Activated CD8-positive, alpha-beta memory T cell treated with anti-CD3 and anti-CD28 coated beads, Interleukin-2, amount 50 U/mL, for 4 hours (primary cell): Measurements from ENCODE around the gene LONRF3.
"Not testable (repeated sequence)": the region's sequence is repeated elsewhere in the genome, so short reads cannot be mapped to it uniquely, and the experiment has no call there.

Experiments used
- DNase-seq: peaks from one replicate; pipeline ENCODE4 v3.0.0-alpha.2; 2020

Gene LONRF3

DNA sequence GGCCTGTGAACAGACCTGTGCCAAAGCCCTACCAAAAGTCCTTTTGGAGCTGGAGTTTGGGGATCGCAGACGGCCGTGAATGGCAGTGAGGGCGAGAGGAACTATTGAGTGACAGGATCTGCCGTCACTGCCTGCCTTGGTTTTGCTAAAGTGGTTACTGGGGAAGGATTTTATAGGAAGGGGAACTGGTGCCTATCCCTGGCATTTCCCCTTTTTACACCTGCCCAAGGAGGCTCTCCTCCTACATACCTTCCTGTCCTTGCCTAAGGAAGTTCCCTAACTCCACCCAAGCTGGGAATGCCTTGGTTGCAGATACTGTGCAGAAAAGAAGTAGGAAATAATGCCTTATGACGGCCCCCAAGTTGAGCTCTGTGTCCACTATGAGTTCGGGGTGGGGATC lies 14.5 kb downstream of the LONRF3 start:
- DNase-seq, result no peak

DNA sequence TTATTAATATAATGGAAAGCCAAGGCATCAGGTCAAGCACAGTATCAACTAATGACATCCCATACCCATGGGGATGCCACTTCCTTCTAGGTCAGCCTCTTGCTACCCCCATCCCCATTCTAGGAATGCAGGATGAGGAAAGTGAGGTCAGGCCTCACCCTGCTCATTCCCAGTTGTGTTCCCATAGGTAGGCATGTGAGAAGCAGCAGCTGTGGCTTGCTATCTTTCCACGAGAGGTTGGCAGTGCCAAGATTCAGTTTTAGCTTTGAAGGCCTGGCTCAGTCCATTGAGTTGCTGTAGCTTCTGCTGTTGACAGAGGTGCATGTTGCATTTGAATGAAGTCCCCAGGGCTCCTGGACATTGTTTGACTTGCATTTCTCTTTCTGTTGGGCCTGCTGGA lies 15.5 kb downstream of the LONRF3 start:
- DNase-seq, result no peak

DNA sequence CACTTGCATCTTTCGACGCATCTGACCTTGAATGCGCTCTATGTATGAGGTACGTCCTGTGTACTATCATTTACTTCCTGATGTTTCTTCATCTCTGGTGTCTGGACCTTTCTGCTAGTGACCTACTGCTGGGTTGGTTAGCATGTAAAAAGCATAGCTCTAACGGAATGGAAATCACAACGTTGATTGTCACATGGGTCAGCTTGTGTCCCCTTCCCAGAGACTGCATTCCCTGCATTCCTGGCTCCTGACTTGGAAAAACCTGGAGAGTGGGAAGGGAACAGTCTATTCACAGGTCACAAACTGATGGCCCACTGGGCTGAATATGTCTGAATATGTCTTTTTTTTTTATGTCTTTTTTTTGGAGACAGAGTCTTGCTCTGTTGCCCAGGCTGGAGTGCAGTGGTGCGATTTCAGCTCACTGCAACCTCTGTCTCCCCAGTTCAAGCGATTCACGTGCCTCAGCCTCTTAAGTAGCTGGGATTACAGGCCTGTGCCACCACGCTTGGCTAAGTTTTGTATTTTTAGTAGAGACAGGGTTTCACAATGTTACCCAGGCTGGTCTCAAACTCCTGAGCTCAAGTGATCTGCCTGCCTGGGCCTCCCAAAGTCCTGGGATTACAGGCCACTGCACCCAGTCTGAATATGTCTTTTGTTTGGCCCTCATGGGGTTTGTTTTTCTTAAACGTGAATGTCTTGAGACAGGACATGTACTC lies 16.3 kb downstream of the LONRF3 start:
- DNase-seq, result no peak

DNA sequence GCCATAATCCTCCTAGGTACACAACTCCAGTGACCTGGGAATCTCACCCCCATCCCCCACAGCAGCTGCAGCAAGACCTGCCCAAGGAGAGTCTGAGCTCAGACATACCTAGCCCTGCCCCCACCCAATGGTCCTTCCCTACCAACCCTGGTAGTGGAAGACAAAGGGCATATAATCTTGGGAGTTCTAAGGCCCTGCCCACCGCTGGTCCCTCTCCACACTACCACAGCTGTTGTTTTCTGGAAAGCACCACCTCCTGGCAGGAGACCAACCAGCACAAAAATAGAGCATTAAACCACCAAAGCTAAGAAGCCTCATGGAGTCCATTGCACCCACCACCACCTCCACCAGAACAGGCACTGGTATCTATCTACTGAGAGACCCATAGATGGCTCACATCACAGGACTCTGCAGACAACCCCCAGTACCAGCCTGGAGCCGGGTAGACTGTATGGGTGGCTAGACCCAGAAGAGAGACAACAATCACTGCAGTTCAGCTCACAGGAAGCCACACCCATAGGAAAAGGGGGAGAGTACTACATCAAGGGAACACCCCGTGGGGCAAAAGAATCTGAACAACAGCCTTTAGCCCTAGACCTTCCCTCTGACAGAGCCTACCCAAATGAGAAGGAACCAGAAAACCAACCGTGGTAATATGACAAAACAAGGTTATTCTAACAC lies 18.2 kb downstream of the LONRF3 start:
- DNase-seq, result not testable (repeated sequence)

DNA sequence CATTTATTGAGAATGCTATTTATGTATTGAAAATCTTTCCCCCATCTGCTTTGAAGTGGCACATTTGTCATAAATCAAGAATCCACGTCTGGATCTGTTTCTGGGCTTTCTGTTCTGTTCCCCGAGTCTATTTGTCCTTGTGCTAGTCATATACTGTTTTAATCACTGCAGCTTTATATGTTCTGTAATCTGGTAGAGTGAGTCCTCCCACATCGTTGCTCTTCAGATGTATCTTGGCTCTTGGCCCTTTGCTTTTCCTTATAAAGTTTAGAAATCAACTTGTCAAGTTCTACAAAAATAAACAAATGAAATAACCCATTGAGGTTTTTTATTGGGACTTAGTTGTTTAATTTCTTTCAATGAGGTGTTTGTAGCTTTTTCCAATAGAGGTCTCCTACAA lies 29.0 kb downstream of the LONRF3 start:
- DNase-seq, result no peak

DNA sequence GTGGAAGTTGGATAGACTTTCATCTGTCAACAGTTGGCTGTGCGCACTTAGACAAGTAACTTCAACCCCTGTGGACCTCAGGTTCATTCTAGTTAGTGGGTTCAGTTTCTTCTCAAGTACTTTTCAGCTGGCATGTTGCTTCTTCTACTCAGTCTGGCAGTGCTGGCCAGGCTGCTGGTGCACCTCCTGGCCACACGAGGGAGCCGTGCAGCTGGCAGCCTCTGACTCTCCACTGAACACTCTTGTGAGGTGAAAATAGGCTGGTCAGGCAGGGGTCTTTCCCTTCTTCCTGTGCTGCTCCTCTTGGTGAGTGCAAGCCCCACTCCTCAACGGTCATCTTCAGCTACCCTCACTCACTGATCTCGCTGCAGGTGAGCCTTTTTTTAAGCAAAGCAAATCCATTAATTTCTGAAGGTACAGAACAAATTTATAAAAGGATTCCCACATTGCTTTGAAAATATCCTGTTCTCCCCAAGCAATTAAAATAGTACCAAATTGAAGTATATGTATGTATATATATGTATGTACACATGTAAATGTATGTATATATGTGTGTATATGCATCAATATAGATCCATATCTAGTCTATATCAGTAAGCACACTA lies 30.6 kb downstream of the LONRF3 start:
- peak; percentile 56 for DNase-seq

DNA sequence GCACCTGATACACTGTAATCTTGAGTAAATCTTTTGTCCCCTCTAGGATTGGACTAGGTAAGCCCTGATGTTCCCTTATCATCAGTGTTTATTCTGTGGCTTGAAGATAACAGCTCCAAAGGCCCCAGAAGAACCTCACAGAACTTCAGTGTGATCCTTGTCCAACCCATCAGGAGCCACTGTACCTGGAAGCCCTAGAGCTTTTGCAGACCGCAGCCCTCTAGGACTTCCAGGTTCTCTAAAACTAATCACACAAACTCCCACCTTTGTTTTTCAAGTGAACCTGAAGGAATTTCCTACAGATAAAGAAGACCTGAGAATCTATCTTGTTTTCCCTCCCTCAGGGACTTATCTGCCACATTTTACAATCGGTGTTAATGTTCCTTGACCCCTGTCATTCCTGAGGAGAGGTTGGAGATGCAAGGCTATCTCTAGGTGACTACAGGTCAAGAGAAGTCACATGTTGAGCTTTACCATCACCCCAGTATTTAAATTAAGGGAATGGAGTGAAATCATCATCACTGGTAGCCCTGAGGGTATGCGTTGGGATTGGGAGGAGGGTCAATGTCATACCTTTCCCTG lies 32.9 kb downstream of the LONRF3 start:
- no peak for DNase-seq

DNA sequence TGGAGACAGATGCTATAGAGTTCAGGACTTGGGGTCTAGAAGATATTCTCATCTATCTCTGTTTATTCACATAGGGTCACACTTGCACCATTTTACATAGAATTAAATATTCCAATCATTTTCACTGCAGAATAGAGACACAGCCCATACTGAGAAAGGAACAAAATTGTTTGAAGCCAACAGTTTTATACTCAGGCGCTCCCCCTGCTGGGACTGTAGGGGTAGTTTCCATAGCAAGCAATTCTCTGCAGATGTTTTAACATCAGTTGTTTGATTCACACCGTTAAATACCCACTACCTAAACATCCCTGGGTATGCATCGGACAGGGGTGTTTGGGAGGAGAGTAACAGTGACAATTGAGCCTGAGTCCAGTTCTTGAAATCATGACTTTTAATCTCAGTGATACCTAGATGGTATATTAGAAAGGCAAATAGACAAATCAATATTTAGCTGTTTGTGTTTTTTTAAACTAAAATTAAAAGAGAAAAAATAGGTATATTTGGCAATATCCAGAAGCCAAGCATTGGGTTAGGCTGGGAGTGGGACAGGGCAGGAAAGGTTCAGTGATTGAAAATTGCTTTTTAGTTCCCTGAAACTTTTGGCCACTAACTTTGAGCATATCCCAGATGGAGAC lies 33.8 kb downstream of the LONRF3 start:
- peak; percentile 31 for DNase-seq

DNA sequence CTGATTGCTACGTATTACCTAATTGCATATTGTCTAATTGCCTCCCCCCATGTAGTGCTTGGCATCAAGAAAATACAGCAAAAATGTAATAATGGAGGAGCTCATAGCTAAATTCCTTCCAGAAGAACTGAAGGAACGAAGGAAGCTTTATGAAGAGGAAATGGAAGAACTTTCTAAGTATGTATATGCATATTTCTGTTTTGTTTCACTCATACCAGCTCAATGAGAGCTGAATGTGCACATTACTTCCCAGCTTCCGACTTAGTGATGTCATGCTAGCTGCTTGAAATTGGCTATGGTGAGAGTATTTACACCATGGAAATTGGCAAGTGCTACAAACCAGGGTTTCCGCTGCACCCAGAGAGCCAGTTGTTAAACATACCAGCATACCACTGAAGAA lies 34.7 kb downstream of the LONRF3 start:
- no peak for DNase-seq

DNA sequence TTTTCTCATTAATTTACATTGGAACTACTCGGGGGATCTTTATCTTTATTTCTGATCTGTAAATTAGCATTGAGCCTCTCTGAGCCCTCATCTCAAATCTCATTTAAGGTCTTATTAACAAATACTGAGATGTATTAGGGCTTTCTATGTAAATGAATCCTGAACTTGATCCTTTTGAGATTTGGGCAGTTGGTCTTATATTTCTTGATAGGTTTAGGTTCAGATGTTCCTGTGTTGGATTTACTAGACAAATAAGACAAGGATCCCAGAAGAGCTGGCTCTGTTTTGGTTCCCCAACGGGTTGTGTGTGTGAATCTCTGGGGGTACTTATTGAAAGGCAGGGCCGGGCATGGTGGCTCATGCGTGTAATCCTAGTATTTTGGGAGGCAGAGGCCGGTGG lies 36.1 kb downstream of the LONRF3 start:
- DNase-seq, result no peak

DNA sequence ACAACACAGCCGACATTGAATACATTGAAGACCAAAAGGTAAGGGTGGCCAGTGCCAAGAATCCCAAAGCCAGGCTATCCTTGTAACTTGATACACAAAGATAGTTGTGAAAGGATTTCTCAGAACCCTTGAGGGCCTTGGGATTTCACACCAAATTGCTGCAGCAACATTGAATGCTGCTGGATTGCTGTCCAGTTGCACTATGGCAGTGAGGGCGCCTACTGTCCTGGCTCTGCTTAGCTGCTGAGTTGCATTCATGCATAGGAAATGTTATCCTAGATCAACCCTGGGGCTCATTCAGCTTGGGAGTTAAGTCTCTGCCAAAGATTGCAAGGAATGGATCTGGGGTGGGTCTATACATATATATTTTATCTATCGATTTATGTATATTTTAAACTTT lies 38.7 kb downstream of the LONRF3 start:
- no peak for DNase-seq

DNA sequence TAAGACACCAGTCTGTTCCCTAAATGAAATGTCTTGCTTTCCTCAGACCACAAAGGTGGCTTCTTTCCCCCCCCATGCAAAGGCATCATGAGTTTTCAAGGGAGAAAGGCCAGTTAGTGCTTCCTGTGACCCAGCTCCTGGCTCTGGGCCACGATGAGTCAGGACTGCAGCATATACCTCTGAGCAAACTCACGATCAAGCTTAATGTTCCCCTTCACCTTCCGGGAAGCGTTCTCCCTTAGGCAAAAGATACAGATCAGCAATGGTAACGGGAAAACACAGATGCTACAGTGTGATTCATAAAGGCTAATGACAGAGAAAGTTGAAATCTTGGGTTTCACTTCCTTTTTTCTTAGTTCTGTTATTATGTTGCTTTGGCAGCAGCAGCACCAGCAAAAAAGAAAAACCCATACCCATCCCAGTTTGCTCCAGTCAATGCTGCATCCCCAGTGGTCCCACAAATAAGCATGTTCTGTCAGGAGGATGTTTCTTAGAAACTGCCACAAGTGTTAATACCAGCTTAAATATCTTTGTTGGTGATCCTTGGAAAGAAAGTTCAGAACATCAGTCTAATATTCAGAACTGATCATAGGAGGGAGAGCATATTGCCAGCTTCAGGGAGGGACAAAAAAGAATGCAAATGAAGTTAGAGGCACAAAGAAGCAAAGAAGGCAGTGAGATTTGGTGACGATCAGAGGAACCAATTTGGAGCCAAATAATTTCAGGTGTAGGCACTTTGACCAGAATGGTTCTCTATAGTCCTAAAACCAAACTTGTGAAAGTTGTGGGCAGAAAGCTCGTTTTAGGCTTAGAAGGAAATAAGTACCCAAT lies 41.2 kb downstream of the LONRF3 start:
- DNase-seq, result no peak

DNA sequence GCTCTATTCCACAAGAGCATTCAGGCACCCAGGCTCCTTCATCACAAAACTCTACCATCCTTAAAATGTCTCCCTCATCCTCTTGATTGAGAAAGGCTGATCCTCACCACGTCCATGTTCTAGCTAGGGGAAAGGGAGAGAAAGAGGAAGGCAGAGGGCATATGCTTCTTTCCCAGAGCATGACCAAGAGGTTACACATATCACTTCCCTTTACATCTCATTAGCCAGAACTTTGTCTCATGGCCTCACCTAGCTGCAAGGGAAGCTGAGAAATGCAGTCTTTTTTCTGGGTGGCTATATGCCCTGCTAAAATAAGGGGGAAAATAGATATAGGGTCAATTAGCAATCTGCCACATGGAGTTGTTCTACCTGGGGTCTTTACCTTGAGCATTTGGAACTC lies 42.7 kb downstream of the LONRF3 start:
- DNase-seq, result no peak

DNA sequence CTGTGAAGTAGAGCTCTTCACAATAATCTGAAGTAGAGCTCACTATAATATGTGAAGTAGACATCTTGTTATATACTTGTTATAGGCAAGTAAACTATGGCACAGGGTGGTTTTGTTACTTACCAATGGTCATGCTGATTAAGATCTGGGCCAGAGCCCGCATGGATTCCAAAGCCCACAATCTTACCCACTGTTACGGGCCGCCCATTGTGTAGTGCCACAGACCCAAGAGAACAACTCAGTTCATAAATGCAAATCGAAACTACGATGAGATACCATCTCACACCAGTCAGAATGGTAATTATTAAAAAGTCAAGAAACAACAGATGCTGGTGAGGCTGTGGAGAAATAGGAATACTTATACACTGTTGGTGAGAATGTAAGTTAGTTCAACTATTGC lies 51.5 kb downstream of the LONRF3 start:
- no peak for DNase-seq

DNA sequence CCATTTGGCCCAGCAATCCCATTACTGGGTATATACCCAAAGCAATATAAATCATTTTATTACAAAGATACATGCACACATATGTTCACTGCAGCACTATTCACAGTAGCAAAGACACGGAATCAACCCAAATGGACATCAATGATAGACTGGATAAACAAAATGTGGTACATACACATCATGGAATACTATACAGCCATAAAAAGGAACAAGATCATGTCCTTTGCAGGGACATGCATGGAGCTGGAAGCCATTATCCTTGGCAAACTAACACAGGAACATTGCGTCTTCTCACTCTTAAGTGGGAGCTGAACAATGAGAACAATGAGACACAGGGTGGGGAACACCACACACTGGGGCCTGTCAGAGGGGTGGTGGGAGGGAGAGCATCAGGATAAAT lies 51.9 kb downstream of the LONRF3 start:
- DNase-seq, result not testable (repeated sequence)

DNA sequence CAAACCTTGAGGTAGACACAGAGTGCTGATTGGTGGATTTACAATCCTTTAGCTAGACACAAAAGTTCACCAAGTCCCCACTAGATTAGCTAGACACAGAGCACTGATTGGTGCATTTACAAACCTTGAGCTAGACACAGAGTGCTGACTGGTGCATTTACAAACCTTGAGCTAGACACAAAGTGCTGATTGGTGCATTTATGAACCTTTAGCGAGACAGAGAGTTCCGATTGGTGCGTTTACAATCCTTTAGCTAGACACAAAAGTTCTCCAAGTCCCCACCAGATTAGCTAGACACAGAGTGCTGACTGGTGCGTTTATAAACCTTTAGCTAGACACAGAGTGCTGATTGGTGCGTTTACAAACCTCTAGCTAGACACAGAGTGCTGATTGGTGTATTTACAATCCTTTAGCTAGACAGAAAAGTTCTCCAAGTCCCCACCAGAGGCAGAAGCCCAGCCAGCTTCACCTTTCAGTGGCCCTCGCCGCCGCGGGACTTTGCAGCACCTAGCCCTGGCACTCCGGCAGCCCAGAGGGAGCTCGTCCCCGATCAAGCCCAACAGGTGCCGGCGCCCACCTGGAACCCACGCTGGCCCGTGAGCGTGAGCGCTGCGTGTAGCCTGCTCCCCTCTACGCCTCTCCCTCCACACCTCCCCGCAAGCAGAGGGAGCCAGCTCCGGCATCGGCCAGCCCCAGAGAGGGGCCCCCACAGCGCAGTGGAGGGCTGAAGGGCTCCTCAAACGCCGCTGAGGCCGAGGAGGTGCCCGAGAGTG lies 53.7 kb downstream of the LONRF3 start:
- DNase-seq, result not testable (repeated sequence)

DNA sequence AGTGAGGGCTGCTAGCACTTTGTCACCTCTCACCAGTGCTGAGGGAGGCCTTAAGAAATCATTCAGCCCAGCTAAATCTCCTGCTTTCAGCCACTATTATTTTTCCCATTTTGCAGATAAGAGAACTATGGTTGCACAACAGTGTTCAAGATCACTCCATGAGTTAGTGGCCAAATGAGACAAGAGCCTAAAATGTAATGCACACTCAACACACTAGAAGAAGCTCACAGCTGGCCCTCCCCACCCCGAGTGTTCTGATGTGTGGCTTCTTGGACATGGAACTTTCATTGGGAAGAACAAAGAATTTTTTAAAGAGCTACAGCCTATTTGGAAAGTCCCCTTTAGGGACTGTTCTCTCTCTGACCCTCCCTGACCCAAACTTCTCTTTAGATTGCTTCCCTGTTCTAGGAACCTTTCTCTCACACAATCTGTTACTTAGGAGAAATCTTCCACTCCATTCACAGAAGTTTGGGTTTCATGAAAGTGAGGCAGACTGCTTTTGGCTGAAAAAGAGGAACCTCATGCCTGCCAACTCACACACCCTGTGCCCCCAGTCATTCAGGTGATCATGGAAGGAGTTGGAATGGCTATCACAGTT lies 54.4 kb downstream of the LONRF3 start:
- no peak for DNase-seq

DNA sequence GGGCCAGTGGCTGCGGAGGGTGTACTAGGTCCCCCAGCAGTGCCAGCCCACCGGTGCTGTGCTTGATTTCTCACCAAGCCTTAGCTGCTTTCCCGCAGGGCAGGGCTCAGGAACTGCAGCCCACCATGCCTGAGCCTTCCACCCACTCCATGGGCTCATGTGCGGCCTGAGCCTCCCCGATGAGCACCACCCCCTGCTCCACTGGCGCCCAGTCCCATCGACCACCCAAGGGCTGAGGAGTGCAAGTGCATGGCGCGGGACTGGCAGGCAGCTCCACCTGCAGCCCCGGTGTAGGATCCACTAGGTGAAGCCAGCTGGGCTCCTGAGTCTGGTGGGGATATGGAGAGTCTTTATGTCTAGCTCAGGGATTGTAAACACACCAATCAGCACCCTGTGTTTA lies 55.2 kb downstream of the LONRF3 start:
- not testable (repeated sequence) for DNase-seq

DNA sequence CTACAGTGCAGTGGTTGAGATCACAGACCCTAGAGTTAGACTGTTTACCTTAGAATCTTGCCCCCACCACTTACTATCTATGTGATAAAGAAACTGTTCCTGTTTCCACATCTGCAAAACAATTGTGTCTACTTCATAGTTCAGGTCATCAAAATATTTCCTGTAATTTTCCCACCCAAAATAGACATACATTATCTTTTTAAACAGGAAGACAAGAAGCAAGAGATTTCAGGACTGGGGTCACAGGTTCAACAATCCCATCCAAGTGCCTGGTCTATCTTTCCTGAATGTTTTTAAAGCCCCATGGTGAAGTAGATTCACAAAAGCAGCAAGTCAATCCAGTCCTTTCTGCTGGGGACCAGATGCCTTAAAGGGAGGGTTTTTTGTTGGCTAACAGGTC lies 56.6 kb downstream of the LONRF3 start:
- no peak for DNase-seq

DNA sequence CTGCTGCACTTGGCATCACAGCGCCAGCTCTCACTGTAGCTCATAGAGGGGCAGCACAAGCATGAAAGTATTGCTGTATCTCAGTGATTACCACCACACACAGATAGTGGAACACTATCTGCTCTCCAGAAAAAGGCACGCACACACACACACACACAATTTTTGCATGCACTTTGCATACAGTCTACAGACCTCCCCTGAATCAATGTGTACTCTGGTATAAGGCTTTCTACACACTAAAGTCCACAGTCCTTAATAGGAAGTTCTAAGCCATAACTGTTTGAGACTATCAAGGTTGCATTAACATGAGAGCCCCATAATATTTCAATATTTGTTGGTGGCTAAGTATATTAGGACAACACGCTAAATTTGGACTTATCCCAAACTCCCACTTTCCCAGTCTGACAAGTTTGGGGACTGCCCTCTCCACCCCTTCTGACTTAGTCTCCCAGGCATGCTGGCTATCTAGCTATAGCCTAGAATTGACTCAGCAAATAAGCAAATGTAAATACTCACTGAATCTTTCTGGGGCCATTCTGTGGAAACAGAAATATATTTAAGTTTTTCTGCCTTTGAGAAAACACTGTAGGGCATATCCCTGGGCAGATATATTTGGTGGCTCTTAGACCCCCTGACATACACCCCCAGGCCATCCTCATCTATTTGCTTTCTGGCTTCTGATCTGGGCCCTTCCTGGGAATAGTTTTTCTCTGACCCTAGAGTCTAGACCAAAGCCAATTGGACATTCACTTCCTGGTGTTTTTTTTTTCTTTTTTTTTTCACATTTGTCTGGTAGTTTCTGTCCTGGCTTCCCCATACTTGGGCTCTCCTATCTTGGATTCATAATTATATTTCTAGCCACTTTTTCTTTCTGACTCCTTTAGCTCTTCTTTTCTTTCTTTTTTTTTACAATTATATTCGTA lies 62.0 kb downstream of the LONRF3 start:
- no peak for DNase-seq
